ENCODE results near the gene MKLN1.

DNA sequence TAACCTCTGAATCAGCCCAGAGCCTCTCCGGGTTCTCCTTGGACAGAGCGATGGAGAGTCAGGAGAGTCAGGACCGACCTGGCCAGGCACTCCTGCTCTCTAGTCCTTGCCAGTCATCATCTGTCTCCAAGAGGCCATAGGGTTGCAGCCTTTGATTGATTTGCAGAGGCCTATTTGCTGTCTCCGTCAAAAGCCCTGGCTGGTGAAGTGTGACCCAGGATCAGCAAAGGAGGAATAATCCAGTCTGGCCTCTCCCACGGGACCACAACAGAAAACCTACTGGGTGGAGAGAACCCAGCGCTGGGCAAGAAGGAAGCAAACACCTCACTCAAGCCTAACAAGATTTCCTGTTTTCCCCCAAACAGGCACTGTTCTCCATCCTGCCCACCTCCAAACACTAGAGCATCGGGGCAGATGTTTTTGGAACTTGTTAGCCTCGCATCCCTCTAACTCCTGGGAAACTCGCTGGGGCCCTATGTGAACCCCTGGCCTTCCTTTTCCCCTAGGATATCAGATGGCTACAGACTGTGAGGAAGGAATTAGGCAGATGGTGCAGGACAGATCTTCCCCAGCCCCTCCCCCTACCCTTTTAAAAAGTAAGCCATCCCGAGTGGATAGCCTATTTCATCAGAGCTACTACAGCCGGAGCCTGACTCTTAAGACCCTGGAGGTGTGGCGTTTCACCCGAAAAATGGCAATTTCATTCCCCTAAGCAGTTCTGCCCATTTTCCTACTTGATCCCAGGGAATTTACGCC lies 174.4 kb downstream of the MKLN1 start:
- TF ChIP-seq POLR2A (IDR thresholded peaks at IDR 0.05; ENCODE audit: low read depth, low read length) = no peak
- no peak for TF ChIP-seq POLR2AphosphoS5 (IDR thresholded peaks at IDR 0.05; ENCODE audit: low read depth, low read length)
- TF ChIP-seq TAF1 (IDR thresholded peaks at IDR 0.05; ENCODE audit: borderline replicate concordance, low read depth, low read length) = no peak

Data from GM12892 (cell line).